ENCODE measurements around the gene BOC.

Gene BOC

DNA sequence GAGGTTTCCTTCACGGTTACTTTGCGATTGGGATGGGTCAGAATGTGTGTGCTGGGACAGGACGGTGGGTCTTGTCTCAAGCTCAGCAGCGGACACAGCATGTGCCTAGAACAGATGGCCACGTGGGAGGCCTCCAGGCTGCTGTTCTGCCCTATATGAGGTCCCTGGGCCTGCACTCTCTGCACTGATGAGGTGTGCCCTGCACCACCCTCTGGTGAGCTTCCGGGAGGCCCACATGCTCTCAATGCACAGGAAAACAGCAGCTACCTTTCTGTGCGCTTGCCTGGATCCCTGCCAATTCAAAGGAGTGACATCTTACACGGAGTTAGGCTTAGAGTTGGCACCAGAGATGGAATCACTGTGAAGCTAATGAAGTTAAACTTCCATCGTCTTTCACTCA, 59.8 kb downstream of the BOC start:
- no peak for DNase-seq (ENCODE audit: low spot score)

- no peak for DNase-seq (ENCODE audit: low spot score)
Measured at GRCh38 chr3:113271594-113272384, 60.4 kb downstream of the BOC start.

GRCh38 chr3:113272385-113272779, 61.0 kb downstream of the BOC start:
- no peak for DNase-seq (ENCODE audit: low spot score)

DNA sequence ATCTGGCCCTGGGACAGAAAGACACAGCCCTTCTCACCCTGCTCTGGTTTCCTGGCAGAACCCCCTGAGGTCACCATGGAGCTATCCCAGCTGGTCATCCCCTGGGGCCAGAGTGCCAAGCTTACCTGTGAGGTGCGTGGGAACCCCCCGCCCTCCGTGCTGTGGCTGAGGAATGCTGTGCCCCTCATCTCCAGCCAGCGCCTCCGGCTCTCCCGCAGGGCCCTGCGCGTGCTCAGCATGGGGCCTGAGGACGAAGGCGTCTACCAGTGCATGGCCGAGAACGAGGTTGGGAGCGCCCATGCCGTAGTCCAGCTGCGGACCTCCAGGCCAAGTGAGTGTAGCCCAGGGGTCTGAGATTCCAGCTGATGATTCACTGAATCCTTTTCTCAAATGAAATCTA, 61.7 kb downstream of the BOC start:
- no peak for DNase-seq (ENCODE audit: low spot score)

DNA sequence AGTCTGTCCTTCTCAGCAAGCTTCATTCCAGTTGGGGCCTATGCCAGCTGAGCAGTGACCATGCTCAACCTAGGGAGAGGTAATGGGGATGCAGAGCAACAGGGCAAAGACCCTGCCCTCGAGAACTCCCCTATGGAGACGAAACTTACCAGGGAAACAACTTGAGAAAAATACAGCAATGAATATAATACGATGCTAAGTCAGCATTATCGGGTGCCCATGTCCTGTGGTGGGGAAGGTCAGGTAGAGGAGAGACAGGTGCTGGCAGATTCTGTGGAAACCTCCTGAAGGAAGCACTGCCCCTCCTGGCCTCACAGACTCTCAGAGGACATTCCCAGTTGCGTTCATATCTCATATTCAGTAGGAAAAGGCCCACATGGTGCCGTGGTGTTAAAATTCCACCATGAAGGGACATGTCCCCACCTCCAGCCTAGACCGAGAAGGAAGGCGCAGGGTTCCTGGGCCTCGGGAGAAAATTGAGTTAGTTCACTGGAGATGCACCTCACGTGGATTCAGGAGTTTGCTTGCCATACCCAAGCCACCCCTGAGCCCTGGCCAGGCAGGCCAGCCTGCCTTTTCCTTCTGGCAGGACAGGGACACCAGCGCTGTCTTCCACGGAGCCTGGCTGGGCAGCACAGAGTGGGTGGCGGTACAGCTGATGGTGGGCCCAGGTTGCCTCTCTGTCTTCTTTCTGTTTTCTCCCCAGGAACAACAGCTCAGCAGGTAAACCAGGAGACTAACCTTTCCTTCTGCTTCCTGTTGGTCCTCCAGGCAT, 62.4 kb downstream of the BOC start:
- DNase-seq (ENCODE audit: low spot score), result no peak

- no peak for DNase-seq (ENCODE audit: low spot score)
Measured at GRCh38 chr3:113274425-113275257, 63.3 kb downstream of the BOC start.

- DNase-seq (ENCODE audit: low spot score), result no peak
Measured at GRCh38 chr3:113275258-113275556, 63.9 kb downstream of the BOC start.

DNA sequence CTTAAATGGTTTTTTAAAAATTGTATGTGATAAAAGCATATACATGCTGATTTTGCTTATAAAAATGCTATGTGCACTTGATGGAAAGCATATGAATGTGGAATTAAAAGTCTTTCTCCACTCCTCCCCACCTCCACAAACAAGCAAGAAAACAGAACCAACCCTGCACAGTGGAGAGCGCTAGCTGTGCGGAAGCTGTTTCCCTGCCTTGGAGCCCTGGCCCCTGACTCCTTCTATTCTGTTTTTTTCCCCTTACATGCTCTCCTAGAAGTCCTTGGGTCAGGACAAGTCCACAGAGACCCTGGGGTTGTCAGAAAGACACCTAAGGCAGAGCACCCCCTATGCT, 64.2 kb downstream of the BOC start:
- DNase-seq (ENCODE audit: low spot score), result no peak

DNA sequence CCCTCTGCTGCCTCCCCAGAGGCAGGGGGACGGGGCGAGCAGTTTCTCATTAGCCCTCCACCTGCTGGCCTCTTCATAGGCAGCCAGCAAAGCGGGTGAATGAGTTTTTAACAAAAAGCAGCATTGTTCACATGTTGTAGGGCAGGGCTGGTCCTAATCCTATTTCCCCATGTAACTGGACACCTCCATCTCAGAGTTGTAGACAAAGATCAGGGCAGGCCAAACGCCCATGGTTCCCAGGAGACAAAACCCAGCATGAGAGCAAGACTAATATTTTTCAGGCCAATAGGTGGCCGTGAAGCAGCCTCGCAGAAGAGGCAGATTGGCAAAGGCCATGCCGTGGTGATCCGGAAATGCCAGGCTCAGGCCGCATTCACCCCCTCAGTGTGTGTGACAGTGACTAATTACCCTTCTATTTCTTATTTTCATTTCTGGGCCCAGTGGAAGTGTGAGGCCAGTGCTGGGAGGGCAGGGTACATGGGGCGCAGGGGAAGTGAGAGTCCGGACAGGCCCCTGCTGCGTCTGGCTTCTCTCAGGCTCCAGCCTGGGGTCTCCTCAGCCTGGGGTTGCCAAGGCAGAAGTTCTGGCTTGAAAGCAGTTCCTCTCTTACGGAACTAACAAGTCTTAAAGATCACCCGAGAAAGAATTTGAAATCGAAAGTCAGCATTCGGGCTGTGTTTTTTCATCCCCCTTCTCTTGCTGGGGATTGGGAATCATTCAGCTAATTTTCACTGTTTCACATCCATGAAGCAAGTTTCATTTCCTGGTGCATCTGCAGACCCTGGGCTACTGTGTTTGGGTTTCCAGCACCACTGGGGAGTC, 64.8 kb downstream of the BOC start:
- peak; percentile 67 for DNase-seq (ENCODE audit: low spot score)

- DNase-seq (ENCODE audit: low spot score), result no peak
Measured at GRCh38 chr3:113276751-113277080, 65.4 kb downstream of the BOC start.

- no peak for DNase-seq (ENCODE audit: low spot score)
Measured at GRCh38 chr3:113277414-113277813, 66.1 kb downstream of the BOC start.

DNA sequence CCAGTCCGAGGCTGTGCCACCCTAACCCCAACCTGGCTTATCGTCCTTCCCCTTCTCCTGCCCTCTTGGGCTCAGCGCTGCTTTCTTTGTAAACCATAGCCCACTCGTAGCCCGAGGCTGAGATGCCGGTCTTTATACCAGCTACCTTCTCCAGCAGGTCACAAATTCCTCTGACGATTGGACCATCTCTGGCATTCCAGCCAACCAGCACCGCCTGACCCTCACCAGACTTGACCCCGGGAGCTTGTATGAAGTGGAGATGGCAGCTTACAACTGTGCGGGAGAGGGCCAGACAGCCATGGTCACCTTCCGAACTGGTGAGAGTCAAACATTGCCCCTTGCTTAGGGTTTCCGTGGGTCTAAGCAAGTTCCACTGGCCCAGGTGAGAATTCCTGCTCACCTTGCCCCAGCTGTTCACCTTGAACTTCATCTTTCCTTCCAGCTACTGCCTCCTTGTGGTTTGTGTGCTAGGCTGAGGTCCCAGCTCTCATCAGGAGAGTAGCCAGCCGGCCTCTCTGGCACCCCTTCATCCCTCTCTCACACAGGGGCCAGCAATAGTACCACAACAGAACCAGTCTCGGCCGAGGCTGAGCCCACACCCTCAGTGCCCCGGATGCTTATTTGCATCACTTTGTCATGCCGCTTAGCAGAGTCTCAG, 66.7 kb downstream of the BOC start:
- no peak for DNase-seq (ENCODE audit: low spot score)

GRCh38 chr3:113278599-113278955, 67.2 kb downstream of the BOC start:
- DNase-seq (ENCODE audit: low spot score), result no peak

GRCh38 chr3:113279686-113280085, 68.3 kb downstream of the BOC start:
- DNase-seq (ENCODE audit: low spot score), result no peak

GRCh38 chr3:113283306-113283705, 71.9 kb downstream of the BOC start:
- no peak for DNase-seq (ENCODE audit: low spot score)

- DNase-seq (ENCODE audit: low spot score), result no peak
Measured at GRCh38 chr3:113284453-113285050, 73.2 kb downstream of the BOC start.

DNA sequence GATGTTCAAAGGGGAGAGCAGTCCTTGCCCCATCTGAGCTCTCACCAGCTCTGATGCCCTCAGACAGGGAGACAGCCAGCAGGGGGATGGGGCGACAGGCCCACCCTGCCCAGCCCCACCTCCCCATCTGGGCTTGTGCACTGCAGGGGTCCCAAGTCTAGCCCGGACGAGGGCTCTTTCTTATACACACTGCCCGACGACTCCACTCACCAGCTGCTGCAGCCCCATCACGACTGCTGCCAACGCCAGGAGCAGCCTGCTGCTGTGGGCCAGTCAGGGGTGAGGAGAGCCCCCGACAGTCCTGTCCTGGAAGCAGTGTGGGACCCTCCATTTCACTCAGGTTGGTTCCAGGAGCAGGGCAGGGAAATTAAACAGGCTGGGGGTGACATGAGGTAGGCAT, 73.9 kb downstream of the BOC start:
- DNase-seq (ENCODE audit: low spot score), result no peak

DNA sequence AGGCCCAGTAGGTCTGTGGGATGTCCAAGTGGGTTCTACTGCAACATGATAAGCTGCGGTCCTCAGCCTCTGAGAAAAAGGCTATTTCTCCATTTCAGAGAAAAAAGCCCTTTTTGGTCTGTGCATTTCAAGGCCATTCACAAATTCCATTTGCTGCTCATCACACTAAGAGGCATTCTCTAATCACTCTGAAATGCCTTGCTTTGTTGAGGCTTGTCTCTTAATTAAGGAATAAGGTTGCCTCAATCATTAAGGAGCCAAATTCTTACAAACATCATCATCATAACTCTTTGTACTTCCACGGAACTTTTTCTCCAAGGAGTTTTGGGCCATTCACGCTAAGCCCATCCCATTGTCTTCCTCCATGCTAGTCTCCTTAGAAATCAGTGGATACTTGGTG, 74.4 kb downstream of the BOC start:
- DNase-seq (ENCODE audit: low spot score), result no peak

GRCh38 chr3:113286524-113286923, 75.2 kb downstream of the BOC start:
- no peak for DNase-seq (ENCODE audit: low spot score)

DNA sequence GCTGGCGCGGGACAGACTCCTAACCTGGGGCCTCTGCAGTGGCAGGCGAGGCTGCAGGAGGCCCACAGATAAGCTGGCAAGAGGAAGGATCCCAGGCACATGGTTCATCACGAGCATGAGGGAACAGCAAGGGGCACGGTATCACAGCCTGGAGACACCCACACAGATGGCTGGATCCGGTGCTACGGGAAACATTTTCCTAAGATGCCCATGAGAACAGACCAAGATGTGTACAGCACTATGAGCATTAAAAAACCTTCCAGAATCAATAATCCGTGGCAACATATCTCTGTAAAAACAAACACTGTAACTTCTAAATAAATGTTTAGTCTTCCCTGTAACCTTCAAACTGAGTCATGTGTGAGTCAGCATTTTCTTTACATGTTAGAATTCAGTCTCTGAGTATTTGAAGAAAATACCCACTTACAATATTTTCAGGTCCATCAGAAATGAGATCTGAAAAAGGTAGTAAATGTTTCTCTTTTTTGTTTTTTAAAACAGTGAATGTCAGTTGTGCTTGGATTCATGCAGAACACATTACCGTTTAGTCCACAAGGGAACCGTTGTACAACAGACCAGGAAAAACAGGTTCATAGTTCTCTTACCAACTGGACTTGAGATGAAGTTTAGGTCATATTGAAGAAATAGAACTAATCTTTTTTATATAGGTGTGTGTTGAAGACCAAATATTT, 75.9 kb downstream of the BOC start:
- DNase-seq (ENCODE audit: low spot score), result peak; percentile 20

All from pons (tissue), 1 donor.